NT2/D1 (cell line): Measurements from ENCODE around the gene CAMK4.

Source experiments
- SUZ12 ChIP-seq: IDR thresholded peaks from 2 replicates; pipeline ENCODE4 v1.6.1; 2011; ENCODE audit not compliant: insufficient read length, insufficient read depth; ENCODE audit errors: extremely low read depth
- YY1 ChIP-seq: IDR thresholded peaks from 2 replicates; pipeline ENCODE4 v1.6.1; 2011; ENCODE audit not compliant: insufficient read length, insufficient read depth
- ZNF274 ChIP-seq: IDR thresholded peaks from 2 replicates; pipeline ENCODE4 v1.6.1; 2011; ENCODE audit warnings: mild to moderate bottlenecking, low read depth, low read length

- TF ChIP-seq SUZ12 (no peak), YY1 (no peak), ZNF274 (no peak)
These were observed 136.0 kb downstream of the CAMK4 start for GRCh38 chr5:111360173-111360572.
